Upper lobe of left lung (tissue), 4 donors: Measurements from ENCODE around the gene INHBC.

ENCODE experiments used
- EP300 ChIP-seq, 4 donors: sonication (generic); formaldehyde crosslinking; IDR thresholded peaks; one replicate each; pipeline ENCODE4 v1.5.1; 2017; ENCODE audit warnings: antibody characterized with exemption in 4 of 4, control low read depth in 2 of 4
- POLR2A ChIP-seq, 4 donors: fragments of 450-650 bp; IDR thresholded peaks; one replicate each; pipeline ENCODE4 v1.5.1; 2016 to 2017; ENCODE audit warnings: antibody characterized with exemption in 4 of 4, mild to moderate bottlenecking in 2 of 4
- POLR2AphosphoS5 ChIP-seq, 2 donors: sonication (generic); formaldehyde crosslinking; IDR thresholded peaks; one replicate each; pipeline ENCODE4 v1.5.1; 2017; ENCODE audit warnings: antibody characterized with exemption in 2 of 2
- TF ChIP-seq, protein P1 (sequence below), 6 experiments: fragments of 450-650 bp in 4 of 6; fragments of 200-600 bp in 2 of 6; sonication (generic) in 2 of 6; IDR thresholded peaks; one replicate each; pipeline ENCODE4 v1.5.1; 2016 to 2019; ENCODE audit warnings: antibody characterized with exemption in 6 of 6

DNA sequence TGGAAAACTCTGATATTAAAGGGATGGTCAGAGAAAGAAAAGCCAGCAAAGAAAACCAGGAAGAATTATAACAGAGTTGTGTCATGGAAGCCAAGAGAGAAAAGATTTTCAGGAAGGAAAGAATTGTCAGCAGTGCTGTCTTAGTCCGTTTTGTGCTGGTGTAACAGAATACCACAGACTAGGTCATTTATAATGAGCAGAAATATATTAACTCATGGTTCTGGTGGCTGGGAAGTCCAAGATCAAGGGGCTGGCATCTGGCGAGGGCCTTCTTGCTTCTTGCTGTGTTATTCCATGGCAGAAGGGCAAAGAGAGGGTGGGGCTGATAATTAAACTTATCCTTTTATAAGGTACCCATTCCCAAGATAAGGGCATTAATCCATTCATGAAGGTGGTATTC is 14.1 kb downstream of the INHBC start:
- TF ChIP-seq, protein P1, sequence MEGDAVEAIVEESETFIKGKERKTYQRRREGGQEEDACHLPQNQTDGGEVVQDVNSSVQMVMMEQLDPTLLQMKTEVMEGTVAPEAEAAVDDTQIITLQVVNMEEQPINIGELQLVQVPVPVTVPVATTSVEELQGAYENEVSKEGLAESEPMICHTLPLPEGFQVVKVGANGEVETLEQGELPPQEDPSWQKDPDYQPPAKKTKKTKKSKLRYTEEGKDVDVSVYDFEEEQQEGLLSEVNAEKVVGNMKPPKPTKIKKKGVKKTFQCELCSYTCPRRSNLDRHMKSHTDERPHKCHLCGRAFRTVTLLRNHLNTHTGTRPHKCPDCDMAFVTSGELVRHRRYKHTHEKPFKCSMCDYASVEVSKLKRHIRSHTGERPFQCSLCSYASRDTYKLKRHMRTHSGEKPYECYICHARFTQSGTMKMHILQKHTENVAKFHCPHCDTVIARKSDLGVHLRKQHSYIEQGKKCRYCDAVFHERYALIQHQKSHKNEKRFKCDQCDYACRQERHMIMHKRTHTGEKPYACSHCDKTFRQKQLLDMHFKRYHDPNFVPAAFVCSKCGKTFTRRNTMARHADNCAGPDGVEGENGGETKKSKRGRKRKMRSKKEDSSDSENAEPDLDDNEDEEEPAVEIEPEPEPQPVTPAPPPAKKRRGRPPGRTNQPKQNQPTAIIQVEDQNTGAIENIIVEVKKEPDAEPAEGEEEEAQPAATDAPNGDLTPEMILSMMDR (IDR thresholded peaks at IDR 0.05), result no peak
- TF ChIP-seq EP300 (IDR thresholded peaks at IDR 0.05) (no peak), POLR2AphosphoS5 (IDR thresholded peaks at IDR 0.05) (no peak), POLR2A (IDR thresholded peaks at IDR 0.05) (no peak)
